Epithelial cell of proximal tubule (primary cell): ENCODE results near the gene HPCAL1. TPM values are rescaled to one million over a fixed set of nuclear protein-coding genes. Genes with fewer than 3 reads are reported as not detected.

Source experiments
- DNase-seq: peaks from one replicate; pipeline ENCODE4 v3.0.0-alpha.2; 2011; ENCODE audit warnings: low read depth
- H3K4me3 ChIP-seq: 2 replicates; pipeline ENCODE4 v1.5.1; 2011; ENCODE audit warnings: low read depth, mild to moderate bottlenecking, low read length
- CTCF ChIP-seq: conservative IDR thresholded peaks from 2 replicates; pipeline ENCODE4 v1.5.1; 2012; ENCODE audit warnings: low read depth, mild to moderate bottlenecking, low read length
- total RNA-seq: library from RNA; depleted of rRNA; stranded (reverse); fragments of >200 nt; gene quantifications from 2 replicates; pipeline ENCODE4 v1.2.3, GENCODE V29; 2015

Gene HPCAL1
- total RNA-seq, 1 donor from 2014 or later, result 72.3 TPM

- no peak for DNase-seq
- no peak overlapping the region for H3K4me3 ChIP-seq
- no peak for TF ChIP-seq CTCF
Measured at GRCh38 chr2:10281891-10282290, 20.8 kb upstream of the HPCAL1 start.

GRCh38 chr2:10282611-10283105 lies 20.0 kb upstream of the HPCAL1 start:
- no peak for DNase-seq
- no peak for TF ChIP-seq CTCF
- H3K4me3 ChIP-seq, result no peak overlapping the region

- no peak overlapping the region for H3K4me3 ChIP-seq
- no peak for TF ChIP-seq CTCF
Measured at GRCh38 chr2:10283106-10284062, 19.3 kb upstream of the HPCAL1 start.

GRCh38 chr2:10284108-10284870 lies 18.4 kb upstream of the HPCAL1 start:
- no peak for TF ChIP-seq CTCF
- DNase-seq, result no peak
- no peak overlapping the region for H3K4me3 ChIP-seq

More at GRCh38 chr2:10283106-10284062, 19.3 kb upstream of the HPCAL1 start:
- DNase-seq, result no peak

- TF ChIP-seq CTCF, result no peak
- no peak for DNase-seq
- H3K4me3 ChIP-seq, result no peak overlapping the region
Measured at GRCh38 chr2:10285191-10285555, 17.5 kb upstream of the HPCAL1 start.

GRCh38 chr2:10285556-10286198 lies 17.0 kb upstream of the HPCAL1 start:
- no peak overlapping the region for H3K4me3 ChIP-seq
- no peak for TF ChIP-seq CTCF
- DNase-seq, result no peak
